Activated CD8-positive, alpha-beta memory T cell treated with anti-CD3 and anti-CD28 coated beads for 24 hours (primary cell): ENCODE measurements around the gene OGFOD2.
A peak's percentile ranks its signal among the peaks of the same experiment; 100 is the strongest.
"Not testable (repeated sequence)": the region's sequence is repeated elsewhere in the genome, so short reads cannot be mapped to it uniquely, and the experiment has no call there.

Experiments
- DNase-seq: peaks from one replicate; pipeline ENCODE4 v3.0.0-alpha.2; 2020

OGFOD2 gene

GRCh38 chr12:123006977-123007376 lies 31.9 kb downstream of the OGFOD2 start:
- no peak for DNase-seq

- DNase-seq = no peak
These were observed 35.1 kb downstream of the OGFOD2 start for GRCh38 chr12:123010110-123010509.

- no peak for DNase-seq
These were observed 35.6 kb downstream of the OGFOD2 start for GRCh38 chr12:123010681-123011080.

GRCh38 chr12:123011701-123012100 lies 36.7 kb downstream of the OGFOD2 start:
- DNase-seq = no peak

- DNase-seq = no peak
These were observed 38.4 kb downstream of the OGFOD2 start for GRCh38 chr12:123013185-123014095.

- DNase-seq = not testable (repeated sequence)
These were observed 39.4 kb downstream of the OGFOD2 start for GRCh38 chr12:123014473-123014872.

GRCh38 chr12:123017753-123018152 lies 42.7 kb downstream of the OGFOD2 start:
- no peak for DNase-seq

GRCh38 chr12:123019841-123020138 lies 44.7 kb downstream of the OGFOD2 start:
- no peak for DNase-seq

- no peak for DNase-seq
These were observed 46.9 kb downstream of the OGFOD2 start for GRCh38 chr12:123021688-123022604.

GRCh38 chr12:123022846-123023245 lies 47.8 kb downstream of the OGFOD2 start:
- no peak for DNase-seq

- DNase-seq = peak; percentile 70
These were observed 49.9 kb downstream of the OGFOD2 start for GRCh38 chr12:123024819-123025391.

- no peak for DNase-seq
These were observed 51.2 kb downstream of the OGFOD2 start for GRCh38 chr12:123026094-123026853.

GRCh38 chr12:123027726-123028445 lies 52.8 kb downstream of the OGFOD2 start:
- no peak for DNase-seq

GRCh38 chr12:123028475-123028874 lies 53.4 kb downstream of the OGFOD2 start:
- DNase-seq = no peak

GRCh38 chr12:123029550-123029949 lies 54.5 kb downstream of the OGFOD2 start:
- no peak for DNase-seq
